Activated CD8-positive, alpha-beta memory T cell treated with anti-CD3 and anti-CD28 coated beads, Interleukin-2, amount 50 U/mL, for 24 hours (primary cell): Measurements from ENCODE around the gene SERPINA10.

Experiments used
- DNase-seq: peaks from one replicate; pipeline ENCODE4 v3.0.0-alpha.2; 2020; ENCODE audit errors: extremely low read depth

Gene SERPINA10, protein sequence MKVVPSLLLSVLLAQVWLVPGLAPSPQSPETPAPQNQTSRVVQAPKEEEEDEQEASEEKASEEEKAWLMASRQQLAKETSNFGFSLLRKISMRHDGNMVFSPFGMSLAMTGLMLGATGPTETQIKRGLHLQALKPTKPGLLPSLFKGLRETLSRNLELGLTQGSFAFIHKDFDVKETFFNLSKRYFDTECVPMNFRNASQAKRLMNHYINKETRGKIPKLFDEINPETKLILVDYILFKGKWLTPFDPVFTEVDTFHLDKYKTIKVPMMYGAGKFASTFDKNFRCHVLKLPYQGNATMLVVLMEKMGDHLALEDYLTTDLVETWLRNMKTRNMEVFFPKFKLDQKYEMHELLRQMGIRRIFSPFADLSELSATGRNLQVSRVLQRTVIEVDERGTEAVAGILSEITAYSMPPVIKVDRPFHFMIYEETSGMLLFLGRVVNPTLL

DNA sequence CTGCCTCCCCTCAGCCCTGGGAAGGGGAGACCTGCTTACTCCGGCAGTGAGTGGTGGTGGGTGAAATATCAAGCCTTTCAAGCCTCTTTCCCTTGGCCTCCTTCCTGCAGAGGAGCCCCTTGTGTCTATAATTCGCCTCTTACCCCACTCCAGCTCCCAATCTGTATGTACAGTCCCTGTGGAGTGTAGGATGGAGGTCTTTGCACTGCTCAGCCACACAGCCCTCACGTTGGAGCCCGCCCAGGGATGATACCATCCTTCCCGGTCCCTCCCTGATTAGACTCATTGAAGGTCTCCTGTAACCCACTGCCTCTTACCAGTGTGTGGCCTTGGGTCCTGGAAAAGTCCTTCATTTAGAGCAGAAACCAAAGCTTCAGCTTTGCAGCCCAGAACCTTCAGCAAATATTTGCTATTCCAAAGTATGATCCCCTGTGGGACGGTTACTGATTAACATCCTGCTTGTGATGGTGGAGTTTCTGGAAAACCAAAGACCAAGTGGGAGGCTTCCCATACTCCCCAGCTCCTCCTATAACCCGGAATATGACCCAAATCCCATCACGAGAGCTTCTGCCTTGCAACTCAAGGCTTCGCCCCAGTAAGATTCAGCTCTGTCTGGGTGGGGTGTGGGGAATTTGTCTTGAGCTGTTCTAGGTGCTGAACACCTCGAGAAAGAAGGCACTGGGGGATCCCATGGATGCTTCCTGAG is at the start of gene SERPINA10:
TSS of gene SERPINA10 (minus strand) at position 397 of the 706 bp plus-strand sequence. CDS start 2,675 bp downstream, outside the sequence.
- no peak for DNase-seq

DNA sequence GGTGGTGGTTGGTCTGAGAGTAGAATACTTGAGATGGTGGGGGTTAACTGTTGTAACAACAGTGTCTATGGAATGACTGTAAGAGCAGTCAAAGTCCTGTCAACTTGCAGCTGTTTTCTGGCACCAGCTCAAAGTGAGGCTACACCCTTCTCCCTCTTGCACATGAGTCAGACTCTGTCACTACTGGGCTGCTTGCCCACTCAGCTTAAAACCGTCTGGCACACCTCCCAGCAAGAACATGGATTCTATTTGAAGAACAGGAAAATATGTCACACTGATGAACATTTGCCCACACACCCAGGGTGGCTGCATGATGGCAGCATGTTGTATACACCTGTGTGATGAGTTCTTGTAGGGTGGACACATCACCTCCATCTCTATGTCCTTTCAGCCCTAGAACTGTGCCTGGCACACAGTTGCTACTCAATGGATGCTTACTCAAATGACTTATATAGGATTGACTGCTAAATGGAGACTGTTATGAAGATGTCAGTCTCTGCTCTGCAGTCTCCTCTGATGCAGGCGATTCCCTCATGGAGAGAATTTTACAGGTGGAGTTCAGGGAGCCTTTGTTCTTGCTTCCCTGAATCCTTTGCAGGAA is 49.4 kb upstream of the SERPINA10 start:
- no peak for DNase-seq

DNA sequence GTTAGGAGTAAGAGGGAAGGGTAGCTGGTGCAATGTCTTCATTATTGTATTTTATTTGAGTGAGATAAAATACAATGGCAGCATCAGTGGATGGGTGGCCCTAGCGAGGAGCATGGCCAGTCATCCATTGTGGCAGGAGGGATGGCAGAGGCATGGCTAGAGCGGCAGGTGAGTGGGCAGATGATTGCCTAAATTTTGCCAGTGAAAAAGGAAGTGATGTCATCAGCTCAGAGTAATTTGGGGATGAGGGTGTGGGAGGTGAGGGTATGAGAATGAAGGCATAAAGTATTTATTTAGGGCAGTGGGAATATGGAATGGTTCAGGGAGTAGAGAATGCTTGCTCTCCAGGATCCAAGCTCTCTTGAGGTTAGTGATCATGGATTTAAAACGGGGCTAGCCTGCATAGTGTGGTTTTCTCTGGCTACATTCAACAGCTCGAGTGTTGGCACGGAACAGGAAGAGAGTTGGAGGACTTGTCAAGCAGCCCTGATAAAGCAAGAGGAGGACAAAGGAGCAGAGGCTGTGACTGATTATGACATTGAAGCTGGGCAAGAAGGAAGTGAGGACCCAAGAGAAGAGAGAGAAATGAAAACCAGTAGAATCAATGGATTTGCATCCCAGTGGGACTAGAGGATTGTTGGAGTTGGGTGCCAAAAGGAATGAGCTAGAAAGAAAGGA is 48.7 kb upstream of the SERPINA10 start:
- no peak for DNase-seq

DNA sequence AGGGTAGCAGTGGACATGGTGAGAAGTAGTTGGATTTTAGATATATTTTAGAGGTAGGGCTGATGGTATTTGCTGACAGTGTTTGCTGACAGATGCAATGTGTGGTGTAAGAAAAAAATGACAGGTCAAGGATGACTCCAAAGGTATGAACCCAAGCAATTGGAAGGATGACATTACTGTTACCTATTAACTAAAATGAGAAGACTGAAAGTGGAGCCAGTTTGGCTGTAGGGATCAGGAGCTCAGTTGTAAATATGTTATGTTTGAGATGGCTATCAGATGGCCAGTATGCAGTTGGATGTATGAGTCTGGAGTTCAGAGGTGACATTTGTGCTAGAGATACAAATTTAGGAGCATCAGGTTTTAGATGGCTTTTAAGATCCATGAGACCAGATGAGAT is 47.5 kb upstream of the SERPINA10 start:
- DNase-seq, result no peak

DNA sequence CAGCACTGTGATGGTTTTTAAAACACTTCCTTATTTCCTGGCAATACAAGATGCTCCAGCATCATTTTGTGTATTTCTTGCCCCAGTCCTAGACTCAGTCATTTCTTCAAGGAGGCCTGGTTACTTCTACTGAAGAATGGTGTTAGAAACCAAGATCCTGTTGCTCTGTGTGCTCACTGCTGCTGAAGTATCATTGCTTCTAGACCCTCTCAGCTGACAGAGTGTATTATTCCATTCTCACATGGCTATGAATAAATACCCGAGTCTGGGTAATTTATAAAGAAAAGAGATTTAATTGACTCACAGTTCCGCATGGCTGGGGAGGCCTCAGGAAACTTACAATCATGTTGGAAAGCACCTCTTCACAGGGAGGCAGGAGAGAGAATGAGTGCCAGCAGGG is 45.0 kb upstream of the SERPINA10 start:
- no peak for DNase-seq

DNA sequence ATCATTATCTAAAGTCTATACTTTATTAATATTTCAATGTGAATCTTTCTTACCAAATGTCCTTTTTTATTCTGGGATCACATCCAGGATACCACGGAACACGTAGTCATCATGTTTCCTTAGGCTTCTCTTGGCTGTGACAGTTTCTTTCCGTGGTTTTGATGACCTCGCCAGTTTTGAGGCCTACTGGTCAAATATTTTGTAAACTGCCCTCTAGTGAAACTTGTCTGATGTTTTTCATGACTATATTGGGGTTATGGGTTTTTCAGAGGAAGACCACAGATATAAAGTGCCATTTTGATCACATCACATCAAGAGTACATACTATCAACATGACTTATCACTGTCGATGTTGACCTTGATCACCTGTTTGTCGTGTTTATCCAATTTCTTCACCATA is 44.2 kb upstream of the SERPINA10 start:
- DNase-seq, result no peak

DNA sequence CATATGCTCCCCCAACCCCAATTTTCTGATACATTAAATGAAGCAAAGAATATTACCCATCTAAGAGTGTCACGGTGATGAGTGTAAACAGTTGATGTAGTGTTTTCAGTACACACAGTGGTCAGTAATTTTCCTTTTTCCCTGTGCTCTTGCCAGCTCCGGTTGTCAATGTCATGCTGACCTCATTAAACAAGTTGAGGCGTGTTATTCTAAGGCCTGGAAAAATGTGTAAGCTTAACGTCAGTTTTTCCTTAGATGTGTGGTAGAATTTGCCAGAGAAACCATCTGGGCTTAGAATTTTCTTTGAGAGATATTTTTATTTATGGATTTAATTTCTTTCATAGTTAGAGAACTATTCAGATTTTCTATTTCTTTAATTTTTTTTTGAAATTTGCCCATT is 41.8 kb upstream of the SERPINA10 start:
- no peak for DNase-seq

DNA sequence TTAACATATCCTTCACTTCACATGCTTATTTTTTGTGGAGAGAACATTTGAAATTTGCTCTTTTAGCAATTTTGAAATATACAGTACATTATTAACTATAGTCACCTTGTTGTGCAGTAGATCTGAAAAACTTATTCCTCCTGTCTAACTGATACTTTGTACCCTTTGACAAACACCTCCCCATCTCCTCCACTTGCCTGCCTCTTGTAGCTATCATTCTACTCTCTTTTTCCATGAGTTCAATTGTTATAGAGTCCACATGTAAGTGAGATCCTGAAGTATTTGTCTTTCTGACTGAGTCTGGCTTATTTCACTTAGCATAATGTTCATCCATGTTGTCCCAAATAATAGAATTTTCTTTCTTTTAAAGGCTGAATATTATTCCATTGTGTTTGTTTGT is 39.5 kb upstream of the SERPINA10 start:
- DNase-seq, result no peak

DNA sequence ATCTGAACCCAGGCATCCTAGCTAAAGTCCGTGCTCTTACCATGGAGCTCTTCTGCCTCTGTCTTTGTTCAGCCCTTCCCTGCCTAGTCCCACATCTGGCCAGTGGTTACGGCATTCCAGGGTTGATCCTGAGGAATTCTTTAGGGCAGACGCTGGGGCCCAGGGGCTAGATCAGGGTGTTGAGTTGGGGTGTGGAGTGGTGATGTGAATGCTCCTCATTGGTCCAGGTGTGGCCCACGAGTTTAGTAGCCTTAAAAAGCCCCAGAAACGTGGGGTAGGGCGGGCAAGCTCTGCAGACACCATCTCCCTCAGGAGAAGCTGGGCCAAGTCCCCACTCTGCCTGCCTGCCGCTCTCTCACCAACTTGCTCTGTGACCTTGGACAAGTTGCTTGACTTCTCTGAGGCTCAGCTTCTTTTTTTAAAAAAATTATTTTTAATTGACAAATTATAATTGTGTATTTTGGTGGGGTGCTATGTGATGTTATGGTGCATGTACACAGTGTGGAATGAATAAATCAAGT is 39.1 kb upstream of the SERPINA10 start:
- DNase-seq, result no peak

DNA sequence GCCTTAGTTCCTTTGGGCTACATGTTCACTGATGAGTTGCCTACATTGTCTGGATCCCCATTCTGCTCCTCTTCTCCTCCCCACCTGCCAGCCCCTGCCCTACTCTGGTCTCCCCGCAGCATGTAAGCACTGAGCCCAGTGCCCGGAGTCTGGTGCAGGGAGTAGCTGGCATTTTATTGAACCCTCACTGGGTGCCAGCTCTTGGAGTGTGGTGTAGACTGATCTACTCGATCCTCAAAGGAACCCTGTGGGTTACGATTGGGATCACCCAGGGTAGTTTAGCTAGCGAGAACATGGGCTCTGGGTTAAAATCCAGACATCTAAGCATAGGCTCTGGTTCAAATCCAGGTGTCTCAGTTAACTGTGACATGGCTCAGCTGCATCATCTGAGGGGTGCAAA is 38.4 kb upstream of the SERPINA10 start:
- DNase-seq, result no peak

DNA sequence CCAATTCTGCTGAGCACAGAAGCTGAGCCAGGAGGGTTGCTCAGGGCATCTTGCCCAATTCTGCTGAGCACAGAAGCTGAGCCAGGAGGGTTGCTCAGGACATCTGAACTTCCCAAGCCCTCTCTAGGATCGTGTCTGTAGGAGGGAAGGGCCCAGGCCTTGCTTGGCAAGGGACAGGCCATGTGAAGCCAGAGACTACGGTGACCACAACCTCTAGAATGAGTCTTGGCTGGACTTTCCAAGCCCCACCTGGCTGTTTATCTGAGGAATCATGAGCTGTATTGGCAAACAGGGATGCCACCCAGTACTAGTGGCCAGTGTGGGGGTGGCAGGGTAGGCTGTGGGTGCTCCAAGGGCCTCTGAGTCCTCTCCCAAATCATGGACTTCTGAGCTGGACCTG is 37.8 kb upstream of the SERPINA10 start:
- no peak for DNase-seq

DNA sequence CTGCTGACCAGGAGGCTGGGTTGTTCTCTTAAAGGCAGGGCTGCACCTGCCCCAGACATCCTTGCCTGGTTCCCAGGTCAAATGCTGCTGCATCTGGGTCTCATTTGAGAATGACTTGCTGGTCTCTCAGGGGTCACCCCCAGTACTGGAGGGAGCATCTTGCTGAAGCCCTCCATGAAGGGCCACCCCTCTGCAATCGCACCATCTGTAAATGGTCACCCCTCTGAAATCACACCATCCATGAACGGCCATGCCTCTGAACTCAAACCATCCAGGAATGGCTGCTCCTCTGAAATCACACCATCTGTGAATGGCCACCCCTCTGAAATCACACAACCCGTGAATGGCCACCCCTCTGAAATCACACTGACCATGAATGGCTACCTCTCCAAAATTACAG is 37.4 kb upstream of the SERPINA10 start:
- DNase-seq, result no peak

DNA sequence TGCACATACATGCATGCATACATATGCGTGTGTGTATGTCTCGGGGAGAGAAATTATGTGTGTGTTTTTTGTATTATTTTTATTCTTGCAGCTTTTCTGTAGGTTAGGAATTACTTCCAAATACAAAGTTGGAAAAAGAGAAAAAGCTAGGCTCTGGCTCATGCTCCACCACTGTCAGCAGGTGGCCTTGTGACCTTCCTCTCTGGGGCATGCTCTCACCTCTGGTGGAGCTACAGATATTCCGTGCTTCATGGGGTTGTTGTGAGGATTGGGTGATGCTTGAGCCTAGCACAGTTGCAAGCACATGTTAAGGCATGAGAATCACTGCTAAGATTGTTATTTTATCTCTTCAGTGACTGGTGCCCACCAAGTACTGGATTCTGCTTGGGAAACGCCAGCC is 36.8 kb upstream of the SERPINA10 start:
- DNase-seq, result no peak

DNA sequence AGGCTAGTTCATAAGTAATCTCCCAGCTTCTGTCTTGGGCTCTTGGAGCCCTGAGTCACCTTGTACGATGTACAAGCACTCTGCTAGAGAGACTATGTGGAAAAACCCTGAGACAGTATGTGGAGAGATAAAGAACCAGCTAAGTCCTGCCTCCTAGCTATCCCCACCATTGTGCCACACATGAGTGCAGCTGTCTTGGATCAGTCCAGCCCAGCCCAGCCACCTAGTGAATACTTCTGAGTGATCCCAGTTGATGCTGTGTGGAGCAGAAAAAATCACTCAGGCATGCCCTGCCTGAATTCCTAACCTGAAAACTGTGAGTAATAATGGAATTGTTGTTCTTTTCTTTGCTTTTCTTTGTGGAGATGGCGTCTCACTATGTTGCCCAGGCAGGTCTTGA is 35.1 kb upstream of the SERPINA10 start:
- no peak for DNase-seq

DNA sequence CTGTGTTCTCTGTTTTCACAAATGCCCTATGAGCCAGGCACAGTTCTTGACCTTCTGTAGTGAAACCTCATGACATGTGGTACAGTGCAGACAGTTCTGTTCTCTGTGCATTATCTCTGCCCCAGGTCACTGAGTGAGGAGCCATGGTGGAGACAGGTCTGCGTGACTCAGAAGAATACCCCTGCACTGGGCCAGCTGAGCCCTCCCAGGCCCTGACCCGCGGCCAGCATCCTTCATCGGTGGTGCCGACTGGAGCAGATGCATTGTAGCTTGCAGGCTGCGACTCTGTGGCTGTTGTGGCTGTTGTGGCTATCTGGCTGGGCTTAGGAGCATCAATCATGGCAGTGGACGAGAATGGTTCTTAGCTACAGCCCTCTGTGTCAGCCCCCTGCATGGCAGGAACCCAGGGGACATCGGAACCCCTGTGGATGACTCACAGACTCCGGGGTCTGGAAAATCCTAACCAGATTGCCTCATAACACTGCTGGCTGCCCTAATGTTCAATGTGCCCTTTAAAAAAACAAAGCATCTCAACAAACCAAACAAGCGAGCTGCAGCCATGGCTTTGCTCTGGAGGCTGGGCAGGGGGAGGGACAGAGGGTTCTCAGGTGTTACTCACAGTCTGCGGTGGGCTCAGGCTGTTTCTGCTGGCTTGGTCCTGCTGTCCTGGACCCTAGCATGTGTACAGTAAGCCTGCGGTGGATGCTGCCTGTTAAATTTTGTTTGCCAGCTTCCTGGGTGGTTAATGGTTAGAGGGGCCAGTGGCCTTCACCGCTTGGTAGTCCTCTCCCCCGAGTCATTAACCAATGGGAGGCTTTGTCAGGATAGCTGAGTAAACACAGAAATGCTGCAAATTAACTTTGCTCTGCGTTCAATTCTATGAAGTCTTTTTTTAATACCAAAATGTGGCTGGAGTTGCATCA is 29.8 kb upstream of the SERPINA10 start, which contains the start of gene SERPINA6:
TSS of gene SERPINA6 (minus strand) at position 689 of the 923 bp plus-strand sequence. CDS start 8,688 bp downstream, outside the sequence.
- no peak for DNase-seq

DNA sequence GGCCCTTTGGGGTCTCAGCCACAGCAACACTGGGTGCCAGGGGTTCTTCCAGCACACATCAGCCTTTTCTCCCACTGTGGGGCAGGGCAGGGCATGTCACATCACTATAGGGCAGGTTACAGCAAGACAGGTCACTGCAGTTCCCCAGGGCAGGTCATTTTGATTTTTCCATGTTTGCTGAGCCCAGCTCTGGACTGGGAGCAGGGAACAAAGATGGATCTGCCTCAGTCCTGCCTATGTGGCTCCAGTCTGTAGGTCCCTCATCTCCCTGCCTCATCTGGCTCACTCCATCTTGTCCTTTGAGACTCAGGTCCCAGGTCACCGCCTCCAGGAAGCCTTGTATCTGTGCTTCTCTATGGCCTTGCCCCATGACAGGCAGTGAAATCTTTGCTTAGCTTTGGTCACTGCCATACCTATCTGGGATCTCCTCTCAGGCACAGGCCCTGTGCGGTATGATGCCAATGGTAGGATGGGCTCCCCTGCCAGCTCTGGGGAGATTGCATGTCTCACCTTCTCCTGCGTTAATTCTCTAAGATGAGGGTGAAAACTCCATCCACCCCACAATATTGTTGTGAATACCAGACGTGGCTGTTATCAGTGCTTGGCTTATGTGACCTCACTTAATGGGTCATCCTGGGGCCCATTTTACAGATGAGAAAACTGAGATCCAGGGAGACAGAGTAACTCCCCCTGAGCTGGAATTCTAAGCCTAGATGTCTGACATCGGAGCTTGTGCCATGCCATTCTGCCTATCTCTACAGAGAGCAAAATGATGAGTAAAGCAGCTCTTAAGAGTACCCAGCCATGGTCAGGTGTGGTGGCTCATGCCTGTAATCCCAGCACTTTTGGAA is 28.6 kb upstream of the SERPINA10 start:
- DNase-seq, result no peak

DNA sequence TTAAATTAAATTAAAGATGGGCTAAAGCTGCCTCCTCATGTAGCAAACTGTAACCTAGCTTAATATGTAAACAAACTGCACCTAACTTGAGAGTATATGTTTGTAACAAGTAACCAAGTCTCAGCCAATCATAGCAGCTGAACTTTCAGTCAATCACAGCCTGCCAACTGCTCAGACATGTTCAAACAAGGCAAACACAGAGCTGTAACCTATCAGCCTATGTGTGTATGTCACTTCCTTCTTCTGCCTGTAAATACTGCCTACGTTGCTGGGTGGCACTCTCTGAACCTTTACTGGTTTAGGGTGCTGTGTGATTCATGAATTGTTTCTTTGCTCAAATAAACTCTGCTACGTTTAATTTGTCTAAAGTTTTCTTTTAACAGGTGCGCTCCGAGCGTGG is 27.2 kb upstream of the SERPINA10 start:
- no peak for DNase-seq

DNA sequence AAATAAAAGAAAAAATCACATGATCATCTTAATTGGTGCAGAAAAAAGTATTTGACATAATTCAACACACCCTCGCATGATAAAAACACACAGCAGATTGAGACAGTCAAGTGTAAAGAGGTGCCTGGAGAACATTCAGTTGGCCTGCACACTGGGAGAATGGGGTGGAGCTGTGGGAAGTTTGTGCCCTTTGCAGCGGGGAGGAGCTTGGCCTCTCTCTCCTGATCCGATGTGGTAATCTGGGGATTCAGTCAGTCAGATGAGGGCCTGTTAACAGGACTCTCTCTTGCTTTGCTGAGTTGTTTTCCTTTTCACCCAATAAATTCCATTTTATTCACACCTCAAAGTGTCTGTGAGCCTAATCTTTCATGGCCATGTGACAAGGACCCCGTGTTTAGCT is 24.2 kb upstream of the SERPINA10 start:
- no peak for DNase-seq

DNA sequence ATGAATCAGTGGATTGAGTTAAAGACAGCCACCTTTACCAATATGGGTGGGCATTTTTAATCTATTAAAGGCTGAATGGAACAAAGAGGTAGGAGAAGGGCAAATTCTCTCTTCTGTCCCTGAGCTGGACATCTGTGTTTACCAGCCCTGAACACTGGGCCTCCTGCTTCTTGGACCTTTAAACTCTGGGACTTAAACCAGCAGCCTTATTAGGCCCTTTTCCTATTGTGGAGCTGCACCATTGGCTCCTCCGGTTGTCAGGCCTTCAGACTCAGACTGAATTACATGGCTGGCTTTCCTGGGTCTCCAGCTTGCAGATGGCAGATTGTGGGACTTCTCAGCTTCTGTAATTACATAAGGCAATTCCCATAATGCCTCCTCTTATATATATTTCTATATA is 23.6 kb upstream of the SERPINA10 start:
- no peak for DNase-seq

DNA sequence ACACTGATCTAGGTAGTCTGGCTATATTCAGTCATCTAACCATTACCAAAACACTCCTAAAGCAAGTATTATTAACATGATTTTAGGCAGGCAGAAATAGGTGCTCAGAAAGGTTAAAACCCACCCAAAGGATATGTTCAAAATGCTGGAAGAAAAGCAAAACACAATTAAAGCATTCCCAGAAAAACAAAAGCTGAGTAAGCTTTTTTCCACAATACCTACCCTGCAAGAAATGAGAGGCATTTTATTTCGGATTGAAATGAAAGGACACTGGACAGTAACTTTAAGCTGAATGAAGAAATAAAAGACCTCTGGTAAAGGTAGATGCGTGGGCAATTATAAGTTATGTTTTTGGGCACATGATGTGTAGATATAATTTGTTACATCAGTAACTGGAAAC is 21.8 kb upstream of the SERPINA10 start:
- no peak for DNase-seq
